DND-41 (cell line): Measurements from ENCODE around the gene ZFP69B.

Source experiments
- EZH2 ChIP-seq: IDR thresholded peaks from 3 replicates; pipeline ENCODE4 v1.6.1; 2012; ENCODE audit warnings: borderline replicate concordance, low read depth, mild to moderate bottlenecking, moderate library complexity, low read length, inconsistent platforms; ENCODE audit not compliant: severe bottlenecking
- TF ChIP-seq, protein P1 (sequence below): IDR thresholded peaks from 2 replicates; pipeline ENCODE4 v1.5.1; 2012; ENCODE audit warnings: borderline replicate concordance, low read length, moderate library complexity, mild to moderate bottlenecking; ENCODE audit not compliant: poor library complexity, severe bottlenecking; ENCODE audit errors: extremely low read depth

DNA sequence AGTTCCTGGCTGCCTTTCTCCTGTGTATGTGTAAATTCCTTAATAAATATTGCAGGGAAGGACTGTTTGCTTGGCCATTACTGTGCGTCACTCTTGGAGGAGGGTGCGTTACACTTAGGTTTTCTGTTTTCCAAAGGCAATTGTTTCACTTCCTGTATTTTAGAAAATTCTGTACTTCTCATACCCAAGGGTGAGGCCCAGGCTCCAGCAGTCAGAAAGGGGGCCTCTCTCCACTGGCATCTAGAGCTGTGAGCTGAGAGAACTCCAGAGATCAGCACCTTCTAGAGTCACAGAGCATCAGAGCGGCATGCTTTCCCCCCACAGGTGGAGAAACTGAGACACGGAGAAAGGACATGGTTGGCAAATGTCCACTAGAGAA, 27.0 kb upstream of the ZFP69B start:
- TF ChIP-seq EZH2: no peak
- TF ChIP-seq, protein P1, sequence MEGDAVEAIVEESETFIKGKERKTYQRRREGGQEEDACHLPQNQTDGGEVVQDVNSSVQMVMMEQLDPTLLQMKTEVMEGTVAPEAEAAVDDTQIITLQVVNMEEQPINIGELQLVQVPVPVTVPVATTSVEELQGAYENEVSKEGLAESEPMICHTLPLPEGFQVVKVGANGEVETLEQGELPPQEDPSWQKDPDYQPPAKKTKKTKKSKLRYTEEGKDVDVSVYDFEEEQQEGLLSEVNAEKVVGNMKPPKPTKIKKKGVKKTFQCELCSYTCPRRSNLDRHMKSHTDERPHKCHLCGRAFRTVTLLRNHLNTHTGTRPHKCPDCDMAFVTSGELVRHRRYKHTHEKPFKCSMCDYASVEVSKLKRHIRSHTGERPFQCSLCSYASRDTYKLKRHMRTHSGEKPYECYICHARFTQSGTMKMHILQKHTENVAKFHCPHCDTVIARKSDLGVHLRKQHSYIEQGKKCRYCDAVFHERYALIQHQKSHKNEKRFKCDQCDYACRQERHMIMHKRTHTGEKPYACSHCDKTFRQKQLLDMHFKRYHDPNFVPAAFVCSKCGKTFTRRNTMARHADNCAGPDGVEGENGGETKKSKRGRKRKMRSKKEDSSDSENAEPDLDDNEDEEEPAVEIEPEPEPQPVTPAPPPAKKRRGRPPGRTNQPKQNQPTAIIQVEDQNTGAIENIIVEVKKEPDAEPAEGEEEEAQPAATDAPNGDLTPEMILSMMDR: no peak
